HG03066 (cell line): ENCODE data around the gene G3BP2.
A peak's percentile ranks its signal among the peaks of the same experiment; 100 is the strongest.
"Not testable (repeated sequence)": the region's sequence is repeated elsewhere in the genome, so short reads cannot be mapped to it uniquely, and the experiment has no call there.

ENCODE experiments used
- ATAC-seq: cut with Tn5 transposase; IDR thresholded peaks from one replicate; pipeline ENCODE4 v1.9.1; 2021; ENCODE audit warnings: low read depth; ENCODE audit not compliant: unreplicated experiment

G3BP2 gene

DNA sequence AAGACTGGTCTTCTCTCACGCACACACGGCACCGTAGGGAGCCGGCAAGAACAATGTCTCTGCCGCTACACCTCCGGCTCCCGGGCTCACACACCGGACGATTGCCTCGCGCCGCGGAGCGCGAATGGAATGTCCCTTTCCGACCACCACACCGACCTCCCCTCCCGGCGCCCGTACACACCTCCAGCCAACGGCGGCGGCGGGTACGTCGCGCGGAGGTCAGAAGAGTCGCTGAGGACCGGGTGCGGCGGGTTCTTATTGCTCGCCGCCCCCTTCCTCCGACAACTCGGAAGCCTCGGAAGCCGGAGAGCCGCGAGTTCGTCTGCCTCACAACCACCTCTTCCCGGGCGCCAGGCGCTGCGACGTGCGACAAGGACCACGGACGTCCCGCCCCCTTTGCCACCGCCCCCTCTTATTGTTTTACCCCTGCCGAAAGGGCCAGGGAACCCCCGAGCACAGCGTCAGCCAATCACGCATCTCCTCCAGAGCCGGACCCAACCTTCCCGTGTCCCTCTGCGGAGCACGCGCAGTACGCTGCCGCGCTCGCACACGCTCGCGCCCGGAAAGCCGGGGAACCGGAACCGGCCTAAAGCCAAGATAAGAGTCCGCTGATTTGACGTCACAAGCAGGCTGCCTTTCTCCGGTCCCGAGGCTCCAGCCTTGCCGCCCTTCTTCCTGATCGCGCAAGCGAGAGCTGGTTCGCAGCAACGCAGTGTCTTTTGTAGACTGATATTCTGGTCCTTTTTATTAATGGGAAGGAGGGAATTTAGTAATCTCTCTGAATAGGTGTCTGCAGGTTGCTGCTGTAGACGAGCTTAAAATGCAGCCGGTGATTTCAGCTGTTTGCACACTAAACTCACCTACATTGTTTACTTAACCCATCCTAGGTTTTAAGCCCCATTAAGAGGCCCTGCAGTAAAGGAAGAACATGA lies at the start of gene G3BP2:
TSS of gene G3BP2 (minus strand) at position 385 of the 932 bp plus-strand sequence. CDS start 11,386 bp downstream, outside the sequence.
- ATAC-seq, result peak; percentile 93

DNA sequence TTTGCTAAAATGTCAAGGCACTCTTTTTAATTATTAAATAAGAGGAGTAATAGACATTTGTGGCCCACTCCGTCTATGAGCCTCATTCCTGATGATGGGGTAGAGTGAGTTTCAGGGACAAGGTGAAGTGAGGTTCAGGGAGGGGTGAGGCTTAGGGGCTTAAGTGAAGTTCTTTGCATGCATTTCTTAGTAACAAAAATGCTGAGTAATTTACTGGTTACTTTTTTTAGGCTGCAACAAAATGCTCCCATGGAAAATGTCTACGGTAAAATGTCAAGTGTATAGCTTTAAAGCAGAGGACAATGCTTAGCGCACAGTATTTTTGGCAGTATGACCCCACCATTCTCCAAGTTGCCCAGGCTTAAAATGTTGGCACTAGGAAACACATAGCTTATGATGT lies 49.2 kb upstream of the G3BP2 start:
- ATAC-seq, result no peak

DNA sequence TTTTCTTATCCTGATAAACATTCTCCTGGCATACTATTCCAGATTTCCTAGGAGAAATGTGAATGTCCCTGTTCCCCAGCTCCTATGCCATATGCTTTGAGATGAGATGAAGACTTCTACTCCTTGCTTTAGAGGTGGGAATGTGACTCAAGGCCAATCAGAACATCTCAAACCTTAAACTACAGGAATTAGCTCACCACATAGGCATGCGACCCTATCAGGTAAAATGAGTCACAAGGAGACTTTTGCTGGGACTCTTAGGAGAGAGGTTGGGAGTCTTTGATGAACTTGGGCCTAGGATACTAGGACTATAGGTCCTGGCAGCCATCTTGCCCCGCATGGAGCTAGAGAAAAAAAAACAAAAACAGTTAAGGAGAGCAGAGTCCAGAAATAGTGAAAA lies 45.3 kb upstream of the G3BP2 start:
- no peak for ATAC-seq

- no peak for ATAC-seq
Measured at GRCh38 chr4:75717408-75717807, 44.2 kb upstream of the G3BP2 start.

GRCh38 chr4:75716054-75716453 lies 42.8 kb upstream of the G3BP2 start:
- not testable (repeated sequence) for ATAC-seq

- peak; percentile 80 for ATAC-seq
Measured at GRCh38 chr4:75715105-75715799, 42.0 kb upstream of the G3BP2 start.

DNA sequence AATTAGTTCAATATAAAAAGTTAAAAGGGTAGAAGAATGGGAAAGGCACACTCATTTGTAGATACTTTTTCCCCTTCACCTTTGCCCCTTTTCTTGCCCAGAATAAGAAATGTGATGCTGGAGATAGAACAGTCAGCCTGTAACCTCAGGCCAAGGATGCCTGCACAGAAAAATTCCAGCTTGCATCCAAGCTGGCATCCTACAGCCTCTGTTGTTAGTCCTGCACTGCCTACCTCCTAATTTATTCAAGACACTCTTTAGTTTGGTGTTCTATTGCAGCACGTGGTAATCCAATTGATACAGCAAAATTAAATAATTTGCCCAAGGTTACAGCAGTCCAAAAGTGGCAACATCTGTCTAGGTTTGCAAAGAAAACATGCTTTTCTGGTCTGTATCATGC lies 41.5 kb upstream of the G3BP2 start:
- ATAC-seq, result no peak

GRCh38 chr4:75714011-75714410 lies 40.8 kb upstream of the G3BP2 start:
- ATAC-seq, result no peak

DNA sequence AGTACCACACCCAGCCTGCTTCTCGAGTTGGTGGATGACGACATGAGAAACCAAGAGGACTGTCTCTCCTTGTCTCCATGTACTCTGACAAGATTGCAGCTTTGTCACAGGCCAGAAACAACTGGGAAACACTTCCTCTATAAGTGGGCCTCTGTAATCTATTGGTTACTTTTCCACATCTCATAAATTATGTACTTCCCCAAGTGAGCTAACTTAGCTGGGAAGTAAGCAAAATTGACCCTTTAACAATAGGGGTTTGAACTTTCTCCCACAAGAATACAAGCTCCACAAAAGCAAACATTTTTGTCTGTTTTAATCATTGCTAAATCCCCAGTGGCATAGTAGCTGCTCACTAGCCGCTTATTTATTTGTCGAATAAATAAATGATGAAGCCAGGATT lies 37.0 kb upstream of the G3BP2 start:
- ATAC-seq, result no peak

DNA sequence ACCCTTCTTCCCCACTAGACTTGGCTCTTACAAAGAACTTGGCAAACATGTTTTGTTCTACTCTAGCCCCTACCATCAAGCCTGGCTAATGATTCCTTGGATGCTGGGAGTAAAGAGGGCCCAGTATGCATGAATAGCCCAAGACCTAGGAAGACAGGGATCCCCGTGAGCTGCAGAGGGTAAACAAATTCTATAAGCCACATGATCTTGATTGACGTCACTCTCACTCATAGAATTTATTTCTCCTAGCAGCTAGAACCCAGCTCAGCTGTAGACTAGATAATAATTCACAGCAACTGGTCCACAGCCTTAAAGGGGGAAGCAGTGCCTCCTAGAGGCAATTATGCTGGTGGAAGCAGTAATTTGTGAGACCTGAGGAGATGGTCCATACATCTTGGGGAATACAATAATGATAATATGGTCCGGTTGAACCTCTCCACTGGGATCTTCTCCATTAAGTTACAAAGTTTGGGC lies 35.0 kb upstream of the G3BP2 start:
- ATAC-seq, result no peak

DNA sequence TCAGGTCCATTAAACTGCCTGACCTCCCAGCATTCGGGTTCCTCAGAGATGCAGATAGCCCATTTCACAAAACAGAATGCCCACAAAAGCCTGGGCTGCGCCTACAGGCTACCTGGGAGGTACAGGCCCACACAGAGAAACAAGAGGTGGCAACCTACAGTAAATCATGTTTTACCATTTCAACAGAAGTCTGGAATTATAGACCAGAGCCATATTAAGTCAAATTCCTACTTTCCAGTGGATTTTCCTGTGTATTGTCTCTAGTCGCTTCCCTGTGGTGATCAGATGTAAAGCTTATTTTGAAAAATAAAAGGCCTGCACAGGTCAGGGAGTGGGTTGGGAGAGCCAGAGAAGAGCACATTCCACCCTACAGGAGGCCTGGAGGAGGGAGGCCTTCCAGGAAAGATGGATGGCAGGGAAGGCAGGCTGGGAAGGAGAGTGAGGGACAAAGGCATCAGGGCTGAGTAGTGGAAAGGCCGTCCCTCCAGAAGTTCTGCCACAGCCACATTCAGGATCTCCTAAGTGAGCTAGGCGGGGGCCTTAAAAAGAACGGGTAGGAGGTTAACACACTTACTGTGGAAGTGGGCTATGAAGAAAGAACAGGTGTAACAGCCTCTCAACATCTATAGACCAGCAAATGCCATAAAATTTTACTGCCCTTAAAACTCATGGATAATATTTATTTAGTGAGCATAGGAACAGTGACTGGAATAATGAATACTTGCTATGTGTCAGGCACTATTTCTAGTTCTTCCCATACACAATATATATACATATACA lies 32.2 kb upstream of the G3BP2 start:
- ATAC-seq, result no peak

- no peak for ATAC-seq
Measured at GRCh38 chr4:75702919-75703411, 29.8 kb upstream of the G3BP2 start.

GRCh38 chr4:75699299-75699698 lies 26.1 kb upstream of the G3BP2 start:
- no peak for ATAC-seq

GRCh38 chr4:75698963-75699228 lies 25.7 kb upstream of the G3BP2 start:
- peak; percentile 29 for ATAC-seq

DNA sequence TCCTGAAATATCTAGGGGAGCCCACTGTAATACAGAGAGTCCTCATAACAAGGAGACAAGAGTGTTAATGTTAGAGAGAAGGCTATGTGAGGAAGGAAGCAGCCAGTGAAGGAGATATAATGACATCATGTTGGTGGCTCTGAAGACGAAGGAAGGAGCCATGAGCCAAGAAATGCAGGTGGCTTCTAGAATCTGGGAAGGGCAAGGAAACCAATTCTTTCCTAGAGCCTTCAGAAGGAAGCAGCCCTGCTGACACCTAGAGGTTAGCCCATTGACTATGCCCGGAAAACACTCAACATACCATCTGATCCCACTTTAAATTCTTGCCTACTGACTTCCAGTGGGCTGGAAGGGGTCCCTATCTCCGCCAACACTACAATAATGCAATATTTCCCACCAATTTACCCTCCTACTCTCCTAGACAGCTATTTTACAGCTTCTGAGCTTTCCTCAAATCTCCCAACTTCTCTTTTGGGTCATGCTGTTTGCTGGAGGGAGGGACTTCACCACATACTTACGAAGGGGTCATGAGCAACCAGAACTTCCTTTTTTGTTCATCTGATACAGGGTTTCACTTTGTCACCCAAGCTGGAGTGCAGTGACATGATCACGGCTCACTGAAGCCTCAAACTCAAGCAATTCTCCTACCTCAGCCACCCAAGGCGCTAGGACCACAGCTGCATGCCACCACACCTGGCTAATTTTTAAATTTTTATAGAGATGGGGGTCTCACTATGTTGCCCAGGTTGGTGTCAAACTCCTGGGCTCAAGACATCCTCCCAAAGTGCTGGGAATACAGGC lies 25.2 kb upstream of the G3BP2 start:
- peak; percentile 95 for ATAC-seq

DNA sequence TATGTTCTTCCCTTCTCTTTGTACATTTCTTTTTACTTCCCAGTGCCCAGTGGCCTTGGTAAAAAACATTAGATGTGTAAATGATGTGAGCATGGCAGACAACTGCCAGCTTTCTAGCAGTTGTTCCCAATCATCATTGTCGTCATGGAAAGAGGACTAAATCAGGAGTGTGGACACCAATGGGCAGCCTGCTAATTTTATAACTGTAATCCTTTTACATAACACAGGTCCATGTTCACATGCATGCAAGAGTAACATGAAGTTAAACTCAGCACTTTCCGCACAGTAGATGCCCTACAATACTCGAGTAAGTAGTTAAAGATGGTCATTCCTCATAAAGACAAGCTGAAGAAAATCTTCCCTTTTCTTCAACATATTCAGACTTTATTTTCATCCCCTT lies 23.4 kb upstream of the G3BP2 start:
- ATAC-seq, result no peak

DNA sequence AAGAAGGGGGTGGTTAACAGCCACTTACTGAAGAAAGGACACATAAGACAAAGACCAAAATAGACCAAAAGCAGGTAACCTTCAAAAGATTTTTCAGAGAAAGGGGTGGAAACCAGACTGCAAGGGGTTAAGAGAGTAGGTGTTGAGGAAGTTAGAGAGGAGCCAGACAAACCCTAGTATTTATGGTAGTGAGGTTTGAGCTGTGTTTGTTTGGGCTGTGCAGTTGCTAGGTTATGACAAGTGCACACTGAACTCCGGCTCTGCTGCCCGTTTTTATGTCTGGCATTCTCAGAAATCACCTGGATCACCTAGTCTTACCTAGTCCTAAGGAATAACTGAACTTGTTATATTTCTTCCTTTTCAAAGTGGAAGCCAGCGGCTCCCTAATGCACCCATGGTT lies 22.9 kb upstream of the G3BP2 start:
- no peak for ATAC-seq

DNA sequence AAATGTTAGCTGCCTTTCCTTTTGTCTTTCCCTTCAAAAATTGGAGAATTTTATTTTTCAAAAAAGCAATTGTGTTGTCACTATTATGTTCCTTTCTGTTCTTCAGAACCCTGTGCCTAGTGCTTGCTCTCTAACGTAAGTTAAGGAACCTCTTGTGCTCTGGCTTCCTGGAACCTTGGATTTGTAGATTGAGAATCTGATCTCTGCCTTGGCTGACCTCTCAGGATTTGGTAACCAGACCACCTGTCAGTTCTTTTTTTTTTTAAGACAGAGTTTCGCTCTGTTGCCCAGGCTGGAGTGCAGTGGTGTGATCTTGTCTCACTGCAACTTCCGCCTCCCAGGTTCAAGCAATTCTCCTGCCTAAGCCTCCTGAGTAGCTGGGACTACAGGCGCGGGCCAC lies 18.9 kb upstream of the G3BP2 start:
- ATAC-seq, result not testable (repeated sequence)

DNA sequence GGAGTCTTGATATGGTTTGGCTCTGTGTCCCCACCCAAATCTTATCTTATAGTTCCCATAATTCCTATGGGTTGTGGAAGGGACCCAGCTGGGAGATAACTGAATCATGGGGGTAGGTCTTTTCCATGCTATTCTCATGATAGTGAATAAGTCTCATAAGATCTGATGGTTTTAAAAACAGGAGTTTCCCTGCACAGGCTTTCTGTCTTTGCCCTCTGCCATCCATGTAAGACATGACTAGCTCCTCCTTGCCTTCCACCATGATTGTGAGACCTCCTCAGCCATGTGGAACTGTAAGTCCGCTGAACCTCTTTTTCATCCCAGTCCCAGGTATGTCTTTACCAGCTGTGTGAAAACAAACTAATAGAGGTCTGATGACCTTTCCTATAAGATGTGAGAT lies 13.9 kb upstream of the G3BP2 start:
- not testable (repeated sequence) for ATAC-seq

DNA sequence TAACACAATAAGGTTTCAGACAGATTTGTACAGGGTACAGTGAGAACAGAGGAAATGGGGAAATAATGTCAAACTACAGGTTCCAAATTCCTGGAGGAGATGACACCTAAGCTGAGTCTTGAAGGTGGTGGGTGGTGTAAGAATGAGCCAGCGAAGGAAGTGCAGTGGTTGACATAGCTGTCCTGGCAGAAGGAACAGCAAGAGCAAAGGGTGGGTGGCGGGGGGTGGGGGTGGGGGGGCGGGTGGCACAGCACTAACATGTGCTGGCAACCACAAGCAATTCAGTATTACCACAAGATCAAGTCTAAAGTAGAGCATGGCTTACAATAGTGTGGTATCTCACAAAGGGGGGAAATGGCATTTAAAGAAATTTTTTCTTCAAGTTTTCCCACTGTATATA lies 13.1 kb upstream of the G3BP2 start:
- no peak for ATAC-seq
